H1 (cell line): ENCODE measurements around the gene SCCPDH. TPM values are rescaled to one million over a fixed set of nuclear protein-coding genes. Genes with fewer than 3 reads are reported as not detected.

Experiments
- polyA plus RNA-seq, 7 experiments: library from polyadenylated mRNA; depleted of rRNA in 3 of 7; stranded (reverse) in 5 of 7; unstranded in 2 of 7; fragments of >200 nt in 5 of 7; fragments of 200-250 nt in 2 of 7; gene quantifications; 1 replicate in 5 of 7; 2 replicates in 1 of 7; 4 replicates in 1 of 7; pipeline versions ENCODE4 v1.2.1 to v1.2.3, GENCODE V29; 2011 to 2013; ENCODE audit warnings: missing spikeins in 2 of 7, mixed read lengths in 2 of 7
- total RNA-seq: library from RNA; stranded (reverse); fragmentation: NEBNext Ultra II Directional; extraction: Animal tissue kit (Norgen Biotek cat#: 25700); gene quantifications from 2 replicates; pipeline ENCODE4 v1.2.1, GENCODE V29; 2021
- TF ChIP-seq, protein P1 (sequence below): IDR thresholded peaks from 2 replicates; pipeline ENCODE4 v1.6.1; 2012; ENCODE audit warnings: low read length, inconsistent platforms

Gene SCCPDH
- total and polyA plus RNA-seq, 2 of the 8 experiments (the other 6 are each of a cell fraction or from before 2014, with no cell fraction given): 9.5 to 17.0 TPM

DNA sequence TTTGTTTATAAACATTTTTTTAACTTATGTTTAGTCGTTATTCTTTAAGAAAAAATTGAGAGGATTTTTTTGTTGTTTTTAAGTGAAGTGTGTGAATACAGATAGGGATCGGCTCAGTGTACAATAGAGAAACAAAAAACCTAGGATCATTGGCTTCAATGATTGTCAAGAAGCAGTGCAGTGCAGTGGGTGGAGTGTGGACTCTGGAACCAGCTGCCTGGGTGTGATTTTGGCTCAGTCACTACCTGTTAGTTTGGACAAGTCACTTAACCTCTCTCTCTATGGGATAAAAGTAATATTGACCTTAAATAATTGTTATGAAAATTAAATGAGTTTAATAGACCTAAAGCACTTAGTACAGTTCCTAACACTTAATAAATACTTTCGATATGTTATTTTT lies 41.3 kb downstream of the SCCPDH start (continued):
- TF ChIP-seq, protein P1, sequence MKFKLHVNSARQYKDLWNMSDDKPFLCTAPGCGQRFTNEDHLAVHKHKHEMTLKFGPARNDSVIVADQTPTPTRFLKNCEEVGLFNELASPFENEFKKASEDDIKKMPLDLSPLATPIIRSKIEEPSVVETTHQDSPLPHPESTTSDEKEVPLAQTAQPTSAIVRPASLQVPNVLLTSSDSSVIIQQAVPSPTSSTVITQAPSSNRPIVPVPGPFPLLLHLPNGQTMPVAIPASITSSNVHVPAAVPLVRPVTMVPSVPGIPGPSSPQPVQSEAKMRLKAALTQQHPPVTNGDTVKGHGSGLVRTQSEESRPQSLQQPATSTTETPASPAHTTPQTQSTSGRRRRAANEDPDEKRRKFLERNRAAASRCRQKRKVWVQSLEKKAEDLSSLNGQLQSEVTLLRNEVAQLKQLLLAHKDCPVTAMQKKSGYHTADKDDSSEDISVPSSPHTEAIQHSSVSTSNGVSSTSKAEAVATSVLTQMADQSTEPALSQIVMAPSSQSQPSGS: no peak
